ENCODE data around the gene WIPF2.

Gene WIPF2

GRCh38 chr17:40218740-40219593 lies at the start of gene WIPF2:
Gene WIPF2, plus strand, starts transcription at chr17:40219304. Its CDS starts 37,156 bp downstream, at chr17:40256460.
- peak; percentile 98 for DNase-seq

GRCh38 chr17:40170325-40170724 lies 48.8 kb upstream of the WIPF2 start:
- no peak for DNase-seq

GRCh38 chr17:40171750-40172149 lies 47.4 kb upstream of the WIPF2 start:
- no peak for DNase-seq

GRCh38 chr17:40173091-40173777 lies 45.9 kb upstream of the WIPF2 start:
- DNase-seq, result no peak

GRCh38 chr17:40173778-40174135 lies 45.3 kb upstream of the WIPF2 start:
- no peak for DNase-seq

GRCh38 chr17:40174514-40174913 lies 44.6 kb upstream of the WIPF2 start:
- no peak for DNase-seq

GRCh38 chr17:40175928-40176753 lies 43.0 kb upstream of the WIPF2 start:
- DNase-seq, result no peak

GRCh38 chr17:40176754-40177110 lies 42.4 kb upstream of the WIPF2 start:
- DNase-seq, result no peak

- DNase-seq, result peak; percentile 72
These were observed 41.7 kb upstream of the WIPF2 start, which contains the start of gene RAPGEFL1 for GRCh38 chr17:40177275-40177874. Gene RAPGEFL1, plus strand, starts transcription at chr17:40177470. Its CDS starts 392 bp downstream, at chr17:40177862.

- no peak for DNase-seq
These were observed 41.0 kb upstream of the WIPF2 start for GRCh38 chr17:40178021-40178601.

- DNase-seq, result no peak
These were observed 40.4 kb upstream of the WIPF2 start for GRCh38 chr17:40178660-40179059.

GRCh38 chr17:40179923-40180659 lies 39.0 kb upstream of the WIPF2 start:
- DNase-seq, result peak; percentile 82

GRCh38 chr17:40180694-40181093 lies 38.4 kb upstream of the WIPF2 start:
- no peak for DNase-seq

- no peak for DNase-seq
These were observed 37.9 kb upstream of the WIPF2 start for GRCh38 chr17:40181205-40181604.

- DNase-seq, result no peak
These were observed 36.5 kb upstream of the WIPF2 start for GRCh38 chr17:40182606-40183005.

GRCh38 chr17:40187238-40187637 lies 31.9 kb upstream of the WIPF2 start:
- no peak for DNase-seq

- no peak for DNase-seq
These were observed 30.4 kb upstream of the WIPF2 start for GRCh38 chr17:40188694-40189093.

GRCh38 chr17:40190197-40191021 lies 28.7 kb upstream of the WIPF2 start:
- DNase-seq, result peak; percentile 29

- peak; percentile 87 for DNase-seq
These were observed 27.6 kb upstream of the WIPF2 start for GRCh38 chr17:40191237-40192208.

- no peak for DNase-seq
These were observed 26.1 kb upstream of the WIPF2 start for GRCh38 chr17:40192961-40193360.

Measured in EL (cell line).